Endodermal cell (in vitro differentiated cells): ENCODE data around the gene GDI2. TPM values are rescaled to one million over a fixed set of nuclear protein-coding genes. Genes with fewer than 3 reads are reported as not detected.
"Not testable (repeated sequence)": the region's sequence is repeated elsewhere in the genome, so short reads cannot be mapped to it uniquely, and the experiment has no call there.

Experiments
- DNase-seq: peaks from one replicate; pipeline ENCODE4 v3.0.0-alpha.2; 2017
- H3K27ac ChIP-seq: 2 replicates; pipeline ENCODE4 v1.5.1; 2013; ENCODE audit warnings: mild to moderate bottlenecking, low read depth, low read length, moderate library complexity
- H3K27me3 ChIP-seq: 2 replicates; pipeline ENCODE4 v1.6.1; 2013; ENCODE audit warnings: mild to moderate bottlenecking, low read length, moderate library complexity; ENCODE audit not compliant: insufficient read depth, control insufficient read depth, poor library complexity, severe bottlenecking
- H3K36me3 ChIP-seq: 2 replicates; pipeline ENCODE4 v1.7.0; 2013; ENCODE audit warnings: mild to moderate bottlenecking, low read length, moderate library complexity; ENCODE audit not compliant: control insufficient read depth, insufficient read depth
- H3K4me1 ChIP-seq: one replicate; pipeline ENCODE4 v1.7.0; 2013; ENCODE audit warnings: low read length; ENCODE audit not compliant: control insufficient read depth, insufficient read depth
- H3K4me3 ChIP-seq: 2 replicates; pipeline ENCODE4 v1.5.1; 2013; ENCODE audit warnings: mild to moderate bottlenecking, low read length, moderate library complexity
- H3K9ac ChIP-seq: 2 replicates; pipeline ENCODE4 v1.6.1; 2013; ENCODE audit warnings: mild to moderate bottlenecking, low read length, moderate library complexity; ENCODE audit not compliant: poor library complexity, severe bottlenecking; ENCODE audit errors: extremely low read depth
- H3K9me3 ChIP-seq: 2 replicates; pipeline ENCODE4 v1.6.1; 2013; ENCODE audit warnings: mild to moderate bottlenecking, low read length, moderate library complexity; ENCODE audit not compliant: control insufficient read depth
- H3K27ac Mint-ChIP-seq: 2 replicates; pipeline ENCODE4 v1.8.0; 2020; ENCODE audit warnings: mixed read lengths
- H3K27me3 Mint-ChIP-seq: 2 replicates; pipeline ENCODE4 v1.8.0; 2021; ENCODE audit warnings: mild to moderate bottlenecking, mixed read lengths; ENCODE audit not compliant: insufficient read depth
- H3K36me3 Mint-ChIP-seq: 2 replicates; pipeline ENCODE4 v1.8.0; 2020; ENCODE audit warnings: low read depth, mixed read lengths
- H3K4me1 Mint-ChIP-seq: 2 replicates; pipeline ENCODE4 v1.8.0; 2020; ENCODE audit warnings: mixed read lengths
- H3K4me3 Mint-ChIP-seq: 2 replicates; pipeline ENCODE4 v1.8.0; 2020; ENCODE audit warnings: mild to moderate bottlenecking, moderate library complexity, mixed read lengths
- H3K9me3 Mint-ChIP-seq: 2 replicates; pipeline ENCODE4 v1.8.0; 2020; ENCODE audit warnings: mild to moderate bottlenecking, mixed read lengths
- WGBS, 2 experiments: methylation state at CpG; one replicate each; pipeline versions ENCODE4 v1.1.5 to v1.1.7; 2013; ENCODE audit warnings: missing lambda C conversion rate in 2 of 2, mixed read lengths in 1 of 2; ENCODE audit not compliant: insufficient coverage in 1 of 2, insufficient read length in 1 of 2; 5-methylcytosine and 5-hydroxymethylcytosine counted together
- total RNA-seq, 2 donors: library from RNA; stranded (reverse); fragmentation: NEBNext Ultra II Directional in 1 of 2; extraction: Animal tissue kit (Norgen Biotek cat#: 25700) in 1 of 2; gene quantifications; 2 replicates in 1 of 2; 3 replicates in 1 of 2; pipeline ENCODE4 v1.2.1, GENCODE V29; 2021
- TF ChIP-seq, protein P1 (sequence below): fragments of 200-600 bp; sonication (generic); conservative IDR thresholded peaks from 2 replicates; pipeline ENCODE4 v1.5.0; 2021; ENCODE audit warnings: antibody characterized with exemption, mild to moderate bottlenecking

Gene GDI2
- total RNA-seq, 2 donors from 2014 or later: 299 to 337 TPM

DNA sequence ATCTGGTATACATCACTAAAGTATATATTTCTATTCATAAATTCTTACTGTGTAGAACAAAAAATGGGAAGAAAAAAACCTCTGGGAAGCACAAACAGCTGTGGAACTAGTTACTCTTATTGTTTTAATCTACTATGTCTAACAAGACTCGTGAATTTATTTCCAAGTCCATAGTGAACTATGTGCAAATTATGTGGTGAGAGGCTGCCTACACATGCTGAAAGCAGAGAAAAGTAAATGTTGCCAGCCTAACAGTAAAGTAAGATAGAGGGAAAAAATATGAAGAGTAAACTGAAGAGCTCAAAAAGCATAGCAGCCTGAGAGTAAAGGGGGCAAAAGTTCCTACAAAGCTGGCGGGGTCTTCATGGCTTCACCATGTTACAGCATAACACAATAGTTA is 3.0 kb downstream of the GDI2 start:
- TF ChIP-seq, protein P1, sequence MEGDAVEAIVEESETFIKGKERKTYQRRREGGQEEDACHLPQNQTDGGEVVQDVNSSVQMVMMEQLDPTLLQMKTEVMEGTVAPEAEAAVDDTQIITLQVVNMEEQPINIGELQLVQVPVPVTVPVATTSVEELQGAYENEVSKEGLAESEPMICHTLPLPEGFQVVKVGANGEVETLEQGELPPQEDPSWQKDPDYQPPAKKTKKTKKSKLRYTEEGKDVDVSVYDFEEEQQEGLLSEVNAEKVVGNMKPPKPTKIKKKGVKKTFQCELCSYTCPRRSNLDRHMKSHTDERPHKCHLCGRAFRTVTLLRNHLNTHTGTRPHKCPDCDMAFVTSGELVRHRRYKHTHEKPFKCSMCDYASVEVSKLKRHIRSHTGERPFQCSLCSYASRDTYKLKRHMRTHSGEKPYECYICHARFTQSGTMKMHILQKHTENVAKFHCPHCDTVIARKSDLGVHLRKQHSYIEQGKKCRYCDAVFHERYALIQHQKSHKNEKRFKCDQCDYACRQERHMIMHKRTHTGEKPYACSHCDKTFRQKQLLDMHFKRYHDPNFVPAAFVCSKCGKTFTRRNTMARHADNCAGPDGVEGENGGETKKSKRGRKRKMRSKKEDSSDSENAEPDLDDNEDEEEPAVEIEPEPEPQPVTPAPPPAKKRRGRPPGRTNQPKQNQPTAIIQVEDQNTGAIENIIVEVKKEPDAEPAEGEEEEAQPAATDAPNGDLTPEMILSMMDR: no peak
- no peaks in the 10 kb centered on the region for H3K27me3 ChIP-seq
- peaks cover 25% of the 10 kb centered on the region for H3K36me3 ChIP-seq
- peak overlapping the region; percentile 100 for H3K4me3 ChIP-seq
- H3K4me3 Mint-ChIP-seq: peak overlapping the region; percentile 75
- H3K9me3 Mint-ChIP-seq: no peaks in the 10 kb centered on the region
- H3K27me3 Mint-ChIP-seq: no peaks in the 10 kb centered on the region
- no peak for DNase-seq
- peak overlapping the region; percentile 95 for H3K9ac ChIP-seq
- H3K27ac Mint-ChIP-seq: peak overlapping the region; percentile 6
- peaks cover 34% of the 10 kb centered on the region for H3K4me1 Mint-ChIP-seq
- 85 to 100% methylated on average over 1 to 2 of the region's 2 CpGs for WGBS, 2 experiments
- no peak overlapping the region for H3K27ac ChIP-seq
- no peaks in the 10 kb centered on the region for H3K9me3 ChIP-seq
- H3K4me1 ChIP-seq: peaks cover 3% of the 10 kb centered on the region
- peaks cover 25% of the 10 kb centered on the region for H3K36me3 Mint-ChIP-seq

DNA sequence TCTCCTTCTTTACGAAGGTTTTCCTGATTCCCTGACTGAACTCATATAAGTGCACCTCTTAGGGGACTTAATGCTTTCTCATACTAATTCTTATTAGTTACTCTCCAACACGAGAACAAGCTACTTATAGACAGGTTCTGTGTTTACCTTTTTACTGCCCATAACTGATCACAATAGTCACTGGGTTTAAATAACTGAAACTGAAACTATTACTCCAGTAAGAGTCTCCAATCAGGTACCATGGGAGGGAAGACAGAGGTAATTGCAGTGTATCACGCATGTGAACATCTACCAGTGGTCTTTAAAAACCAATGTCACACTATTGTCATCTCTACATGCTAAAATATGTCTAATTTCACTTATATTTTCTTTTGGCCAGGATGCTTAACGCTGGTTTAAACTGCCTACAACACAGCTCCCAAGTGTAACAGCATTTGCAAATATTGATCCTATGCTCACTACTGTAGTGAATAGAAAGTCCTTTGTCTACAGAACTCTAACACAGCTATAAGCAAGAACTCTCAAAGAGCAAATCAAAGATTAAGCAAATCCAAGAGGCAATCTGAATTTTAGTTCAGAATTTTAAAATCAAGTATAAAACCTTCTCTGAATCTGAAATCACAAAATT is 3.6 kb downstream of the GDI2 start:
- WGBS, 2 experiments: 92 to 95% methylated on average over 3 to 4 of the region's 4 CpGs
- H3K9me3 Mint-ChIP-seq: no peaks in the 10 kb centered on the region
- DNase-seq: no peak
- peaks cover 29% of the 10 kb centered on the region for H3K36me3 Mint-ChIP-seq
- Histone ChIP-seq H3K4me1 (peaks cover 2% of the 10 kb centered on the region), H3K27ac (no peak overlapping the region), H3K36me3 (peaks cover 28% of the 10 kb centered on the region), H3K9me3 (no peaks in the 10 kb centered on the region), H3K27me3 (no peaks in the 10 kb centered on the region), H3K4me3 (peak overlapping the region; percentile 100), H3K9ac (no peak overlapping the region)
- no peak overlapping the region for H3K27ac Mint-ChIP-seq
- TF ChIP-seq, protein P1: no peak
- H3K27me3 Mint-ChIP-seq: no peaks in the 10 kb centered on the region
- H3K4me3 Mint-ChIP-seq: peak overlapping the region; percentile 75
- H3K4me1 Mint-ChIP-seq: peaks cover 34% of the 10 kb centered on the region

DNA sequence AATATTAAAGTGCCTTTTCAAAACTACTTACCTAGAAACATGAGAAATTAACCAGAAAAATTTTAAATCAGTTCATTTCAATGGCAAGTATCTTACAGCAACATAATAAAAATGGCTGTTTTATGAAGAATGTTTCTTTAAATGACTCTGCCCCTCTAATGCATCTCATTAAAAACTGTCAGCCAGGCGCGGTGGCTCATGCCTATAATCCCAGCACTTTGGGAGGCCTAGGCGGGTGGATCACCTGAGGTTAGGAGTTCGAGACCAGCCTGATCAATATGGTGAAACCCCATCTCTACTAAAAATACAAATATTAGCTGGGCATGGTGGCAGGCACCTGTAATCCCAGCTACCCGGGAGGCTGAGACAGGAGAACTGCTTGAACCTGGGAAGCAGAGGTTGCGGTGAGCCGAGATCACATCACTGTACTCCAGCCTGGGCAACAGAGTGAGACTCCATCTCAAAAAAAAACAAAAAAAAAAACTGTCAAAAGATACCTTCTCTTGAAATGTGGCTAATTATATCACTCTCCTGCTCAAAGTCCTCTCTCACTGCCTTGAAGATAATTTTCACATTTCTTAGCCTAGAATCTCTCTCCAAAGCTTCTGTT is 4.3 kb downstream of the GDI2 start:
- not testable (repeated sequence) for DNase-seq, H3K27ac Mint-ChIP-seq, H3K9ac ChIP-seq, H3K4me3 Mint-ChIP-seq, H3K4me1 ChIP-seq, H3K9me3 Mint-ChIP-seq, H3K4me3 ChIP-seq, H3K27ac ChIP-seq, H3K27me3 ChIP-seq, H3K27me3 Mint-ChIP-seq, H3K9me3 ChIP-seq
- peaks cover 29% of the 10 kb centered on the region for H3K4me1 Mint-ChIP-seq
- H3K36me3 ChIP-seq: peaks cover 35% of the 10 kb centered on the region
- 89 to 93% methylated on average over 3 to 7 of the region's 7 CpGs for WGBS, 2 experiments
- H3K36me3 Mint-ChIP-seq: peaks cover 34% of the 10 kb centered on the region
